Measurements from ENCODE around the gene SMIM7.

SMIM7 gene

GRCh38 chr19:16624236-16624635, 35.7 kb downstream of the SMIM7 start:
- no peak overlapping the region for H3K4me3 ChIP-seq (ENCODE audit: low read depth, low read length)
- no peaks in the 10 kb centered on the region for H3K9me3 ChIP-seq
- TF ChIP-seq CTCF (IDR thresholded peaks at IDR 0.05; ENCODE audit: low read depth, low read length) = no peak
- no peak for DNase-seq
- peaks cover under 1% of the 10 kb centered on the region; the same call in 1 of the 2 replicates for H3K4me1 ChIP-seq
- no peaks in the 10 kb centered on the region for H3K27me3 ChIP-seq
- H3K36me3 ChIP-seq = no peaks in the 10 kb centered on the region; the same call in 1 of the 2 replicates

- no peak overlapping the region for H3K4me3 ChIP-seq (ENCODE audit: low read depth, low read length)
- H3K27me3 ChIP-seq = no peaks in the 10 kb centered on the region
- H3K4me1 ChIP-seq = peaks cover 7% of the 10 kb centered on the region
- no peak for DNase-seq
- no peaks in the 10 kb centered on the region; the same call in 1 of the 2 replicates for H3K36me3 ChIP-seq
- H3K9me3 ChIP-seq = no peaks in the 10 kb centered on the region
- TF ChIP-seq CTCF (IDR thresholded peaks at IDR 0.05; ENCODE audit: low read depth, low read length) = no peak
Observed at GRCh38 chr19:16623576-16623975, 36.4 kb downstream of the SMIM7 start.

- no peaks in the 10 kb centered on the region for H3K9me3 ChIP-seq
- H3K4me3 ChIP-seq (ENCODE audit: low read depth, low read length) = no peak overlapping the region
- no peaks in the 10 kb centered on the region for H3K27me3 ChIP-seq
- DNase-seq = no peak
- TF ChIP-seq CTCF (IDR thresholded peaks at IDR 0.05; ENCODE audit: low read depth, low read length) = no peak
- peaks cover 7% of the 10 kb centered on the region for H3K4me1 ChIP-seq
- no peaks in the 10 kb centered on the region; the same call in 1 of the 2 replicates for H3K36me3 ChIP-seq
Observed at GRCh38 chr19:16623066-16623465, 36.9 kb downstream of the SMIM7 start.

GRCh38 chr19:16621165-16621800, 38.7 kb downstream of the SMIM7 start:
- Histone ChIP-seq H3K4me1 (peaks cover 7% of the 10 kb centered on the region), H3K36me3 (no peaks in the 10 kb centered on the region; the same call in 1 of the 2 replicates), H3K27me3 (no peaks in the 10 kb centered on the region), H3K9me3 (no peaks in the 10 kb centered on the region), H3K4me3 (ENCODE audit: low read depth, low read length) (no peak overlapping the region)
- TF ChIP-seq CTCF (IDR thresholded peaks at IDR 0.05; ENCODE audit: low read depth, low read length) = no peak
- DNase-seq = no peak

- peaks cover 7% of the 10 kb centered on the region for H3K4me1 ChIP-seq
- TF ChIP-seq CTCF (IDR thresholded peaks at IDR 0.05; ENCODE audit: low read depth, low read length) = no peak
- H3K36me3 ChIP-seq = no peaks in the 10 kb centered on the region
- DNase-seq = no peak
- H3K4me3 ChIP-seq (ENCODE audit: low read depth, low read length) = no peak overlapping the region
- no peaks in the 10 kb centered on the region for H3K27me3 ChIP-seq
- no peaks in the 10 kb centered on the region for H3K9me3 ChIP-seq
Observed at GRCh38 chr19:16620584-16620983, 39.4 kb downstream of the SMIM7 start.

GRCh38 chr19:16620018-16620417, 39.9 kb downstream of the SMIM7 start:
- Histone ChIP-seq H3K4me1 (peaks cover 7% of the 10 kb centered on the region), H3K9me3 (no peaks in the 10 kb centered on the region), H3K4me3 (ENCODE audit: low read depth, low read length) (no peak overlapping the region), H3K36me3 (no peaks in the 10 kb centered on the region), H3K27me3 (no peaks in the 10 kb centered on the region)
- no peak for DNase-seq
- TF ChIP-seq CTCF (IDR thresholded peaks at IDR 0.05; ENCODE audit: low read depth, low read length) = no peak

Measured in BE2C (cell line).